Measurements from ENCODE around the gene ITGB3BP. TPM values are rescaled to one million over a fixed set of nuclear protein-coding genes. Genes with fewer than 3 reads are reported as not detected.
"Not testable (repeated sequence)": the region's sequence is repeated elsewhere in the genome, so short reads cannot be mapped to it uniquely, and the experiment has no call there.

ITGB3BP gene
- polyA plus RNA-seq, 1 donor (not counting 4 experiments of a cell fraction or from before 2014, with no cell fraction given), result 19.5 TPM

- Histone ChIP-seq H3K9me3 (ENCODE audit: control insufficient read depth, low read depth, low read length) (no peaks in the 10 kb centered on the region), H3K4me3 (ENCODE audit: control insufficient read depth in 2 of 3, extremely low read depth in 1 of 3, insufficient read depth in 2 of 3, low read depth in 1 of 3, low read length in 3 of 3) (no peak overlapping the region), H3K27ac (ENCODE audit: control insufficient read depth, insufficient read depth, low read length) (no peak overlapping the region), H3K4me1 (ENCODE audit: control insufficient read depth, extremely low read depth, insufficient read depth, low read length) (no peaks in the 10 kb centered on the region), H4K20me1 (ENCODE audit: control insufficient read depth, extremely low read depth, insufficient read depth, low read length) (no peaks in the 10 kb centered on the region), H3K79me2 (ENCODE audit: control insufficient read depth, insufficient read depth, low read length) (no peaks in the 10 kb centered on the region), H3K9ac (ENCODE audit: control insufficient read depth, extremely low read depth, insufficient read depth, low read length) (no peak overlapping the region), H3K4me2 (ENCODE audit: control insufficient read depth, extremely low read depth, insufficient read depth, low read depth, low read length) (no peak overlapping the region), H3K36me3 (ENCODE audit: control insufficient read depth in 2 of 2, extremely low read depth in 1 of 2, insufficient read depth in 2 of 2, low read length in 2 of 2) (no peaks in the 10 kb centered on the region), H3K9me1 (ENCODE audit: control insufficient read depth, extremely low read depth, insufficient read depth, low read length) (no peaks in the 10 kb centered on the region), H2AFZ (ENCODE audit: control insufficient read depth, low read length) (no peak overlapping the region), H3K27me3 (ENCODE audit: control insufficient read depth, extremely low read depth, insufficient read depth, low read length) (no peaks in the 10 kb centered on the region)
- TF ChIP-seq CTCF (optimal IDR thresholded peaks at IDR 0.05 in 1 of 3, IDR thresholded peaks at IDR 0.05 in 1 of 3, conservative IDR thresholded peaks at IDR 0.05 in 1 of 3; ENCODE audit: extremely low read depth in 1 of 3, insufficient read depth in 2 of 3, low read length in 3 of 3), result no peak
- no peak for TF ChIP-seq EZH2 (IDR thresholded peaks at IDR 0.05; ENCODE audit: low read length)
- FAIRE-seq (no peak), DNase-seq (ENCODE audit: low read depth, low spot score) (no peak)
- dilution Hi-C loops (cut with MboI; ENCODE audit: extremely low pct_ligation_motif_present, low sequenced_read_pairs), result no loop called here
Measured at GRCh38 chr1:63475761-63476160, 47.3 kb downstream of the ITGB3BP start.

GRCh38 chr1:63468683-63469082 is 54.3 kb downstream of the ITGB3BP start:
- H3K4me2 ChIP-seq (ENCODE audit: control insufficient read depth, extremely low read depth, insufficient read depth, low read depth, low read length); H3K27me3 ChIP-seq (ENCODE audit: control insufficient read depth, extremely low read depth, insufficient read depth, low read length); H3K4me1 ChIP-seq (ENCODE audit: control insufficient read depth, extremely low read depth, insufficient read depth, low read length); H3K79me2 ChIP-seq (ENCODE audit: control insufficient read depth, insufficient read depth, low read length); H3K36me3 ChIP-seq (ENCODE audit: control insufficient read depth in 2 of 2, extremely low read depth in 1 of 2, insufficient read depth in 2 of 2, low read length in 2 of 2); FAIRE-seq; dilution Hi-C loops (cut with MboI; ENCODE audit: extremely low pct_ligation_motif_present, low sequenced_read_pairs); H4K20me1 ChIP-seq (ENCODE audit: control insufficient read depth, extremely low read depth, insufficient read depth, low read length); H3K9ac ChIP-seq (ENCODE audit: control insufficient read depth, extremely low read depth, insufficient read depth, low read length); H2AFZ ChIP-seq (ENCODE audit: control insufficient read depth, low read length); H3K4me3 ChIP-seq (ENCODE audit: control insufficient read depth in 2 of 3, extremely low read depth in 1 of 3, insufficient read depth in 2 of 3, low read depth in 1 of 3, low read length in 3 of 3); DNase-seq (ENCODE audit: low read depth, low spot score); H3K27ac ChIP-seq (ENCODE audit: control insufficient read depth, insufficient read depth, low read length); H3K9me3 ChIP-seq (ENCODE audit: control insufficient read depth, low read depth, low read length); H3K9me1 ChIP-seq (ENCODE audit: control insufficient read depth, extremely low read depth, insufficient read depth, low read length): not testable (repeated sequence)

GRCh38 chr1:63466759-63467158 is 56.3 kb downstream of the ITGB3BP start:
- DNase-seq (ENCODE audit: low read depth, low spot score) (no peak), FAIRE-seq (no peak)
- TF ChIP-seq EZH2 (IDR thresholded peaks at IDR 0.05; ENCODE audit: low read length) (no peak), CTCF (optimal IDR thresholded peaks at IDR 0.05 in 1 of 3, IDR thresholded peaks at IDR 0.05 in 1 of 3, conservative IDR thresholded peaks at IDR 0.05 in 1 of 3; ENCODE audit: extremely low read depth in 1 of 3, insufficient read depth in 2 of 3, low read length in 3 of 3) (peak in 2 of 3 experiments; percentile 12 to 46)
- no peak overlapping the region for H3K9ac ChIP-seq (ENCODE audit: control insufficient read depth, extremely low read depth, insufficient read depth, low read length)
- no peaks in the 10 kb centered on the region for H3K9me3 ChIP-seq (ENCODE audit: control insufficient read depth, low read depth, low read length)
- no peaks in the 10 kb centered on the region for H3K36me3 ChIP-seq (ENCODE audit: control insufficient read depth in 2 of 2, extremely low read depth in 1 of 2, insufficient read depth in 2 of 2, low read length in 2 of 2)
- no peaks in the 10 kb centered on the region for H3K4me1 ChIP-seq (ENCODE audit: control insufficient read depth, extremely low read depth, insufficient read depth, low read length)
- no peak overlapping the region for H3K4me3 ChIP-seq (ENCODE audit: control insufficient read depth in 2 of 3, extremely low read depth in 1 of 3, insufficient read depth in 2 of 3, low read depth in 1 of 3, low read length in 3 of 3)
- H2AFZ ChIP-seq (ENCODE audit: control insufficient read depth, low read length), result no peak overlapping the region
- H3K27ac ChIP-seq (ENCODE audit: control insufficient read depth, insufficient read depth, low read length), result no peak overlapping the region
- dilution Hi-C loops (cut with MboI; ENCODE audit: extremely low pct_ligation_motif_present, low sequenced_read_pairs), result no loop called here
- H3K4me2 ChIP-seq (ENCODE audit: control insufficient read depth, extremely low read depth, insufficient read depth, low read depth, low read length), result no peak overlapping the region
- no peaks in the 10 kb centered on the region for H3K27me3 ChIP-seq (ENCODE audit: control insufficient read depth, extremely low read depth, insufficient read depth, low read length)
- H3K9me1 ChIP-seq (ENCODE audit: control insufficient read depth, extremely low read depth, insufficient read depth, low read length), result no peaks in the 10 kb centered on the region
- H4K20me1 ChIP-seq (ENCODE audit: control insufficient read depth, extremely low read depth, insufficient read depth, low read length), result no peaks in the 10 kb centered on the region
- H3K79me2 ChIP-seq (ENCODE audit: control insufficient read depth, insufficient read depth, low read length), result no peaks in the 10 kb centered on the region
